Breast epithelium (tissue), 4 donors: ENCODE measurements around the gene CST1. TPM values are rescaled to one million over a fixed set of nuclear protein-coding genes. Genes with fewer than 3 reads are reported as not detected.
"Not testable (repeated sequence)": the region's sequence is repeated elsewhere in the genome, so short reads cannot be mapped to it uniquely, and the experiment has no call there.

Experiments
- DNase-seq, 2 donors: peaks; one replicate each; pipeline ENCODE4 v3.0.0-alpha.2; 2019; ENCODE audit warnings: low spot score in 2 of 2
- H3K27ac ChIP-seq, 2 donors: fragments of 200-600 bp; sonication (generic) in 1 of 2; one replicate each; pipeline ENCODE4 v1.5.1; 2016 to 2019; ENCODE audit warnings: mild to moderate bottlenecking in 1 of 2
- H3K27me3 ChIP-seq, 2 donors: fragments of 200-600 bp; sonication (generic) in 1 of 2; one replicate each; pipeline versions ENCODE4 v1.5.1 to v1.6.0; 2017 to 2019; ENCODE audit warnings: control low read depth in 1 of 2, mild to moderate bottlenecking in 1 of 2
- H3K36me3 ChIP-seq: fragments of 200-600 bp; one replicate; pipeline ENCODE4 v1.5.1; 2019
- H3K4me1 ChIP-seq, 2 donors: fragments of 200-600 bp; sonication (generic); one replicate each; pipeline ENCODE4 v1.5.1; 2016 to 2019; ENCODE audit warnings: control low read depth in 1 of 2
- H3K4me3 ChIP-seq, 3 donors: fragments of 200-600 bp; sonication (generic); 1 replicate in 2 of 3; 2 replicates in 1 of 3; pipeline ENCODE4 v1.5.1; 2016 to 2019; ENCODE audit warnings: mild to moderate bottlenecking in 3 of 3, moderate library complexity in 2 of 3
- H3K9me3 ChIP-seq, 2 donors: fragments of 200-600 bp; sonication (generic) in 1 of 2; one replicate each; pipeline ENCODE4 v1.5.1; 2016 to 2019; ENCODE audit warnings: control low read depth in 1 of 2
- CTCF ChIP-seq, 3 donors: fragments of 450-650 bp; IDR thresholded peaks; one replicate each; pipeline ENCODE4 v1.5.1; 2016 to 2017; ENCODE audit warnings: antibody characterized with exemption in 3 of 3, mild to moderate bottlenecking in 3 of 3, moderate library complexity in 3 of 3
- POLR2A ChIP-seq: fragments of 450-650 bp; IDR thresholded peaks from one replicate; pipeline ENCODE4 v1.6.1; 2016; ENCODE audit warnings: antibody characterized with exemption, mild to moderate bottlenecking, moderate library complexity
- POLR2AphosphoS5 ChIP-seq, 3 donors: sonication (generic); formaldehyde crosslinking; IDR thresholded peaks; one replicate each; pipeline ENCODE4 v1.6.1; 2017; ENCODE audit warnings: antibody characterized with exemption in 3 of 3
- intact Hi-C: fragments of 100-400 bp; cut with DNase I; formaldehyde crosslinking; loops from one replicate; pipeline ENCODE4 v1.15.1; 2023; ENCODE audit warnings: low total_unique reads
- total RNA-seq, 3 donors: library from RNA; depleted of rRNA; stranded (reverse); fragments of >200 nt; gene quantifications; one replicate each; pipeline ENCODE4 v1.1.0, GENCODE V29; 2016

The CST1 gene
- total RNA-seq, 3 donors from 2014 or later = not detected

DNA sequence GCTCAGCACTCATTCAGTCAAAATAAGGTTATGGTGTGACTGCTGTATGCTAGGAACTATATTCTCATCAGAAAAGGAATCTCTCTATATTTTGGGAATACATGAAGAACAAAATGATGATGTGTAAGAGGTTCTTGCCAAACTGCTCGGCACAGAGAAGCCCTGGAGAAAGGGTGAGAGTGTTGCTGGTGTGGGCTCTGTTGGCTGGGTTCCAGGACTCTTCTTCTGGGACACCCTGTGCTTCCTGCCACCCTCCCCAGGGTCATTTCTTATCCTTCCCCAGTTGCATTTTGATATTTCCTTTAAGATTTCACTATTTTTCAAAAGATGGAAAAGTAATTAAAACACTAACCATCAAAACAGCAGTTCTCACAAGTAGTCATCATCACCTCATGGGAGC is 28.8 kb downstream of the CST1 start:
- no peaks in the 10 kb centered on the region for H3K9me3 ChIP-seq

GRCh38 chr20:23719351-23719750 is 31.4 kb downstream of the CST1 start:
- H3K27ac ChIP-seq, H3K4me1 ChIP-seq, H3K27me3 ChIP-seq, intact Hi-C loops, H3K9me3 ChIP-seq, H3K36me3 ChIP-seq, H3K4me3 ChIP-seq, DNase-seq: not testable (repeated sequence)

More for the DNA sequence above, 28.8 kb downstream of the CST1 start:
- H3K27ac ChIP-seq = no peak overlapping the region
- no peaks in the 10 kb centered on the region for H3K36me3 ChIP-seq
- H3K27me3 ChIP-seq = no peaks in the 10 kb centered on the region
- no peak for TF ChIP-seq POLR2A
- TF ChIP-seq POLR2AphosphoS5 (IDR thresholded peaks at IDR 0.05) = no peak
- TF ChIP-seq CTCF (IDR thresholded peaks at IDR 0.05) = no peak
- no peak overlapping the region for H3K4me3 ChIP-seq
- intact Hi-C loops = no loop called here
- no peaks in the 10 kb centered on the region for H3K4me1 ChIP-seq
- no peak for DNase-seq

DNA sequence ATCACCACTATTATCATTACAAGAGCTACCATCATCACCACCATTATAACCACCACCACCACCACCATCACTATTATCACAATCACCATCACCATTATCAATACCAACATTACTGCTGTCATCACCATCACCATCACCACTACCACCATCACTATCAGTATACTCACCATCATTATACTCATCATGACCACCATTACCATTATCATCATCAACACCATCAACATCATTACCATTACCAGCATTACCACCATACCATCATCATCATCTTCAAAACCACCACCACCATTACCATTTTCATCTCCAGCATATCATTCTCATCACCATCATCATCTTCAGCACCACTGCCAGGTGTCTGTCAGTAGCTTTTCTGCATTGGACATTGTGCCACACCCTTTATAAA is 39.0 kb downstream of the CST1 start:
- H3K4me3 ChIP-seq, DNase-seq, H3K9me3 ChIP-seq, intact Hi-C loops, H3K27me3 ChIP-seq, H3K4me1 ChIP-seq, H3K36me3 ChIP-seq, H3K27ac ChIP-seq: not testable (repeated sequence)

DNA sequence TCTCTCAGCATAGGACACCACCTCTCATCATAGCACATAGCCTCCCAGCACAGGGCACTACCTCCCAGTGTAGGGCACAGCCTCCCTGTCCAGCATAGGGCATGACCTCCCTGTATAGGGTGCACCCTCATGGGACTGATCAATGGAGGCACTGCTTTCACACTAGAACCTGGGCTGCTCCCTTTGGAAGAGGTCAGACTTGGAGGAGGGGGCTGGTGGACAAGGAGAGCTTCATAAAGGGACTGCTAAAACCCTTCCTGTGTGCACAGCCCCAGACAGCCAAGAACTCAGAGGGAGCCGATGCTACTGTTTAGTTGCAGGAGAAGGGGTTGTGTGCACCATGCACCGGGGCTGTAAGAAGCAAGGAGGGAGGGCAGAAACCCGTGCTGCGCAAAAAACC is 40.0 kb downstream of the CST1 start:
- no peaks in the 10 kb centered on the region for H3K9me3 ChIP-seq
- H3K36me3 ChIP-seq = no peaks in the 10 kb centered on the region
- no peaks in the 10 kb centered on the region for H3K4me1 ChIP-seq
- intact Hi-C loops = no loop called here
- H3K27me3 ChIP-seq = no peaks in the 10 kb centered on the region
- no peak overlapping the region for H3K27ac ChIP-seq
- no peak overlapping the region for H3K4me3 ChIP-seq
- no peak for TF ChIP-seq CTCF (IDR thresholded peaks at IDR 0.05)
- no peak for TF ChIP-seq POLR2AphosphoS5 (IDR thresholded peaks at IDR 0.05)
- no peak for TF ChIP-seq POLR2A
- DNase-seq = no peak

GRCh38 chr20:23705895-23706294 is 44.8 kb downstream of the CST1 start:
- TF ChIP-seq CTCF (IDR thresholded peaks at IDR 0.05) (no peak), POLR2A (no peak), POLR2AphosphoS5 (IDR thresholded peaks at IDR 0.05) (no peak)

GRCh38 chr20:23702021-23702420 is 48.7 kb downstream of the CST1 start:
- TF ChIP-seq CTCF (IDR thresholded peaks at IDR 0.05) (no peak), POLR2AphosphoS5 (IDR thresholded peaks at IDR 0.05) (no peak), POLR2A (no peak)
- Histone ChIP-seq H3K36me3 (no peaks in the 10 kb centered on the region), H3K27ac (no peak overlapping the region), H3K4me3 (no peak overlapping the region), H3K4me1 (no peaks in the 10 kb centered on the region), H3K27me3 (no peaks in the 10 kb centered on the region), H3K9me3 (no peaks in the 10 kb centered on the region)
- intact Hi-C loops = no loop called here
- DNase-seq = no peak

More at GRCh38 chr20:23705895-23706294, 44.8 kb downstream of the CST1 start:
- no peak overlapping the region for H3K4me3 ChIP-seq
- H3K27ac ChIP-seq = no peak overlapping the region
- no peaks in the 10 kb centered on the region for H3K27me3 ChIP-seq
- H3K9me3 ChIP-seq = no peaks in the 10 kb centered on the region
- H3K36me3 ChIP-seq = no peaks in the 10 kb centered on the region
- intact Hi-C loops = no loop called here
- no peak for DNase-seq
- H3K4me1 ChIP-seq = no peaks in the 10 kb centered on the region
